HG02938 (cell line): ENCODE data around the gene HSPB2.

Source experiments
- ATAC-seq: cut with Tn5 transposase; IDR thresholded peaks from one replicate; pipeline ENCODE4 v1.9.1; 2021; ENCODE audit warnings: mild to moderate bottlenecking, moderate library complexity; ENCODE audit not compliant: unreplicated experiment

The HSPB2 gene

DNA sequence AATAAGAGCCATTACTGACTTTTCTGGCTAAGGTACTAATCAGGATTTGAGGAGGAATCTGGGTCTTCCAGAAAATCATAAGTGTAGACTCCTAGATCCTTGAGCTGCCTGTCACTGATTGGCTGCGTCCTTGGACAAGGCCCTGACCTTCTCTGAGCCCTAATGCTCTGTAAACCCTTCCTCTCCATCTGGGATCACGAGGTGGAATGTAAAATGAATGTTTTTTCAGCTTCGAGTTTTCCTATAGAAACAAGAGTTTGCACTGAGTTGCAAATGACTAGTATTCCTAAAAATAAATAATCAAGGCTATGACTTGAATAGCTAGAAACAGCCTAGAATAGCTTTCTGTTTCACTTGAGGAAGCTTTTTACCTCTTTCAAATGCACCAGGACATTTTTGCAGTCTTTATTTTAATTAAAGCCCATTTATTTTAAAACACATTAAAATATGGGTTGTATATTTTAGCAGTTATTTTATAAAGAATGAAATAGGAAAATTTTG lies 23.6 kb downstream of the HSPB2 start:
- no peak for ATAC-seq

DNA sequence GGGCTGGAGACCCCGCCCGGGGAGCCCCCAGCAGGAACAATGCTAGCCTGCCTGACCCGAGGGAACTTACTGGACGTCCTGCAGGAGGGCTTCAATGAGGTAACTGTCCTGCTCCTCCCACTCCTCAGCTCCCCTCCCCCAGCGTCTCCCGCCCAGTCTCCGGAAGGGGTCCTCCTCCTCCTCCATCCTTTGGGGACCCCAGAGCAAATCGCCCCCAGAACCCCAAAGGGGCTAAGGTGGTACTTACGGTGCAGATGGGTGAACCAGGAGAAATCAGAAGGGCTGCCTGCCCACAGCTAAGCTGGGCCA lies 24.9 kb downstream of the HSPB2 start:
- ATAC-seq: no peak

DNA sequence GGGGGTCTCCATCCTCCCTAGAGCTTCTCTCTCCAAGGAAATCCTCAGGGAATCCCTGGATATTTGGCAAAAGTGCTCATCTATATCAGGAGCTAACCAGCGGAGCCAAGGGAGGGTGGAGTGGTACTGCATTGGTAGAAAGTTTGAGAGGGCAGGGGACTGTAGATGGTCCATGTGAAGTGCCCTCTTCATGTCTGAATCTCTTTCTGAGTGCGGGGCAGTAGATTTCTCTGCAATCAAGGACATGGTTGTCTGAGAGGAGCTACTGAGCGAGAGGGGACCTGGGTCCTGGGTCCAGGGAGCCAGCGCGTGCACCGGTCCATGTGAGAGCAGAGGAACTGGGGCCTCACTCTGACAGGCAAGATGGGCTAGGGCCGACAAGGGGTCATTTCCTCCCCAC lies 25.3 kb downstream of the HSPB2 start:
- ATAC-seq: no peak

DNA sequence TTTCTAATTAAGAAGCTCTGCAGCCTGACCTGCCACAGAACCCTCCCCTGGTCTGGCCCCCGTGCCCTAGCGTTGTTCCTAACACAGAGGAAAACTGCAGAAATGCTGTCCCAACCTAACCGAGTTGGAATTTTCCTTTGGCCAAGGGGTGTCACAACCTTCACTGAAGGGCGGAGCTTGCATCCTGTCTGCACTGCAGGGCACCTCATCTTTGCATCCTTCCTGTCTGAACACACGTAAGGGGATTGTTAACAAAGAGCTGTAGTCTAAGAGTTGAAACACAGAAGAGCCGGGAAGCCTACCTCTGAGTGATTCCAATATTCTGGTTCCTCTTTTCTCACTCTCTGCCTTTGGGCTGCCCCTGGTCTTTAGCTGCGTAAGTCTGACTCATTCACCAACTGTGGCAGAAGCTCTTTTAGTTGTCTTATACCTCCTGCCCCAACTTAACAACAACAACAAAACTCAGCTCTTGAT lies 26.2 kb downstream of the HSPB2 start:
- ATAC-seq: peak; percentile 93

DNA sequence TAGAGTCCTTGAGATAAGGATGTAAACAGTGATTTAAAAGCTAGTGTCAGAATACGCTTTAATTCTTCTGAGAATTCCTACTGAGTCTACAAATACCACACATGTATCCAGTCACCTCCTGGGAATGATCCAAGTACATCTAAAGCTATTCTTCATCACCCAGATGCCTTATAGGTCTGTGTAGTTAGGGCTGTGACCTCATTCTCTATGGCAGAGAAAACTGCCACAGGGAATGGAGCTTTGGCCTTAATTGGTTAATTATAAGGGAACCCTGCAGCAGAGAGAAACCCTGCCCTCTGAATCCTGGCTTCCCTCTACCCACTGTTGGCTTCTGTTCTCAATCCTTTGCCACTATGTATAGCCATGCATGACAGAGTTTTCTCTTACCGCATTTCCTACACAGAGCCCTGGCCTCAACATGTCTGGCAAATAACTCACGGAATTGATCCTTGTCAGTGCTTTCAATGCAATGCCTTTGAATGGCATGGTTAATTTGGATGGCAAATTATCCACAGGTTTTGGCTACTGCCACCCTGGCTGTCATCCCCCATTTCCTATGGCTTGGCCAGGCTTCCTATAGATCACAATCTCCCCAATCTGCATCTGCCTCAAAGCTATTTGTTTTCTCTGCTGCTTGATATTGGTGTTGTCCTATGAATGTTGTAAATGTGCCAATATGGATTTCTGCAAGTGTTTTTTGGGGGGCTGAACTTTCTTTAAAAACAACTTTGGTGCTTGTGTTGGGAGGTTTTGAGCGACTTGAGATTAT lies 27.5 kb downstream of the HSPB2 start:
- ATAC-seq: no peak

DNA sequence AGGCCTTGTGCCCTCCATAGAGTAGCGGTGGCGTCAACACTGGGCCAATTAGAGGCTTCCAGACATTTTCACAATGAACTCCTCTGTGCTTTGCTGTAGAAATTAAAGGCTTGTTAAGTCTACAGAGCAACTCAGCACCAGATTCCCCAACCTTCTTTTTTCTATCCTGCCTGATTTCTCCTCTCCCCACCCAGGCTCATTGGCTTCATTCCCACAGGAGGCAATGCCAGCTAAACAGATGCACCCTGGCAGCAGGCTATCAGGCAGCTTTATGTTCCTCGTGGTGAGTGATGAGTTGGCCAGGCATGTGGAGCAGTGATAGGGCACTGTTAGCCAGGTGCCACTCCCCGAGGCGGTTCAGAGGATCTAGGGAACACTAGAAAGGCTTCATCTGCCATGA lies 29.4 kb downstream of the HSPB2 start:
- ATAC-seq: no peak

DNA sequence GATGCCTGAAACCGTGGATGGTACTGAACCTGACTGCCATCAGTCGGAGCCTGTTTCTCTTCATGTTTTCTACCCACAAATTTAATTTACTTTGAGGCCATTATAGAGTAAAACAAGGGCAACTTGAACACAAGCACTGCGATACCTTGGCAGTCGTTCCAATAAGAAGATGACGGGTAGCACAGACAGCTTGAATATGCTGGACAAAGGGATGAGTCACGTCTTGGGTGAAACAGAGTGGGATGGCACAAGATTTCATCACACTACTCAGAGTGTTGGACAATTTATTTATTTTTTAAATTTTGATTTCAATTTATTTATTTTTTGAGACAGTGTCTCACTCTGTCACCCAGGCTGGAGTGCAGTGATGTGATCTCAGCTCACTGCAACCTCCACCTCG lies 30.3 kb downstream of the HSPB2 start:
- no peak for ATAC-seq

DNA sequence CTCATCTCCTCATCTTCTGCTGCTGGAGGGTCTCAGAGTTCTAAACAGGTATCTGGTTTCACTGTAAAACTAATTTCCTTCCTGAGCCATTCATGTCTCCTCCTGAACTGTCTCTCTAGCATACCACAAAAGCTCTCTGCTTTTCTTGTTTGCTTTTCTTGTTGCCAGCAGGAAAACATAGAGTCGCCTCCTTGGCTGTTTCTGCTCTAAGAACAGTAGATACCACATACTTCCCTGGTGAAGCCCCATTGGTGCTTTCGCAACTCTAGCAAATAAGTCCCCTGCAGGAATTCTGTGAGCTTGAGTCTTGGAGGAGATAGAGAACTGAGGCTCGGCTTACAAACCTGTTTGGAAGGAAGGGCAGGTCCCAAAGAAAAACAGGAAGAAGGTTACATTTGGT lies 31.6 kb downstream of the HSPB2 start:
- ATAC-seq: no peak

DNA sequence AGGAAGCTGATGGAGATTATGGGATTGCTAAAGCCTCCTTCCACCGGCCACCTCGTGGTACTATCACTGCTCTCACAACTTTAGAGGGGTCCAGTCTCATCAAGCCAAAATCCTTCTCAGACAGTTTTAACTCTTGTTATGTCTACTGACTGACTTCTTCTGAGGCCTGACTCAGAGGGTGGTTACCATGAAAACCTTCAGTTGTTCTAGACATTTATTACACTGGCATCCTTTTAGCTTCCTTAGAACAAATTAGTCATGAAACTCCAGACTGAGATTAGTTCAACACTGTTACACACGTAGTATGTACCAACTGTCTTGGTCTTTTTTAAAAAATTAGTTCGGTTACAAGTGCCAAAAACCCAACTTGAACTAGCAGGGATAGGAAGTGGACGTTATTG lies 32.1 kb downstream of the HSPB2 start:
- ATAC-seq: no peak

DNA sequence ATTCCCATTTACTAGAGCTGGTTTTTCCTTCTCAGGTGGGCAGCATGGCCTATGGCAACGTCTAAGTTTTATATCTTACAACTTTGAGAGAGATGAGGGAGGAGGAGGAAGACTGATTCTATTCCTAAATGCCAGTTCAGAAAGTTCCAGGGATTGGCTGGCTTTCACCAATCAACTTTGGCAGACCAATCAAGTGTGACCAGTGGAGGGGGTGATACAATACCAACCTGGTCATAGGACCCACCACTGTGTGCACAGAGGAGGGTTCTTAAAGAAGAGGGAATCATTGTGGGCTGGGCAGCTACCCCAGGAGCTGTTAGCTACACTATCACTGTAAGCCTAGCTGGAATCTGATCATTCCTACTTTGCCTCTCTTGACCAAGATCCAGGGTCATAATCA lies 32.7 kb downstream of the HSPB2 start:
- ATAC-seq: no peak

DNA sequence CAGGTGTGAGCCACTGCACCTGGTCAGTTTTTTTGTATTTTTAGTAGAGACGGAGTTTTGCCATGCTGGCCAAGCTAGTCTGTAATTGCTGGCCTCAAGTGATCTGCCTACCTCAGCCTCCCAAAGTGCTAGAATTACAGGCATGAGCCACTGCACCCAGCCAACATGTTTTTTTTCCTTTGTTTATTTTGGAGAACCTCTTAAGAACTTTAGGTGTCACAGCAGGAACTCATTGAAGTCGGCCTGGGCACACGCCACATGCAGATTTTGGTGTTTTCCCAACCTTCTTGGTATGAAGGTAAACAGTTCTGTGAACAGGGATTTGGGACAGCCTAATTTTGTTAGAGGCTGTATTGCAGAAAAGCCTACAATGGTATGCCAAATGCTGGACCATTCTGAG lies 34.0 kb downstream of the HSPB2 start:
- ATAC-seq: no peak

DNA sequence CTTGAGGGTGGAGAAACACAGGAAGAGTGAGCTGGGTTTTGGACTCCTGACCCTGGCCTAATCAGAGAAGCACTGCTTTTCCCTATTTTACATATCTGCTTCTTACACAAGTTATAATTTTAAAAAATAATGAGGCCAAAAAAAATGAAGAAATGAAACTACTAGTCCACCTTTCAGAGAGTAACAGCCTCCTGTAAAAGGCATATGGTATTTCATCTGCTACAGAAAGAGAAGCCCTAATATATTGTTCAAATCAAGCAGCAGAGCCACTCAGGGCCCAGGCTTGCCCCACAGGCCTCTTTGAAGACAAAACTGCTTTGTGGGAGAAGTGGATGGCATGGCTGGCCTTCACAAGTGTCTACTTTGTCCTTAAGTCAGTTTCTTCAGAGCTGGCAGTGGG lies 34.6 kb downstream of the HSPB2 start:
- ATAC-seq: peak; percentile 49

DNA sequence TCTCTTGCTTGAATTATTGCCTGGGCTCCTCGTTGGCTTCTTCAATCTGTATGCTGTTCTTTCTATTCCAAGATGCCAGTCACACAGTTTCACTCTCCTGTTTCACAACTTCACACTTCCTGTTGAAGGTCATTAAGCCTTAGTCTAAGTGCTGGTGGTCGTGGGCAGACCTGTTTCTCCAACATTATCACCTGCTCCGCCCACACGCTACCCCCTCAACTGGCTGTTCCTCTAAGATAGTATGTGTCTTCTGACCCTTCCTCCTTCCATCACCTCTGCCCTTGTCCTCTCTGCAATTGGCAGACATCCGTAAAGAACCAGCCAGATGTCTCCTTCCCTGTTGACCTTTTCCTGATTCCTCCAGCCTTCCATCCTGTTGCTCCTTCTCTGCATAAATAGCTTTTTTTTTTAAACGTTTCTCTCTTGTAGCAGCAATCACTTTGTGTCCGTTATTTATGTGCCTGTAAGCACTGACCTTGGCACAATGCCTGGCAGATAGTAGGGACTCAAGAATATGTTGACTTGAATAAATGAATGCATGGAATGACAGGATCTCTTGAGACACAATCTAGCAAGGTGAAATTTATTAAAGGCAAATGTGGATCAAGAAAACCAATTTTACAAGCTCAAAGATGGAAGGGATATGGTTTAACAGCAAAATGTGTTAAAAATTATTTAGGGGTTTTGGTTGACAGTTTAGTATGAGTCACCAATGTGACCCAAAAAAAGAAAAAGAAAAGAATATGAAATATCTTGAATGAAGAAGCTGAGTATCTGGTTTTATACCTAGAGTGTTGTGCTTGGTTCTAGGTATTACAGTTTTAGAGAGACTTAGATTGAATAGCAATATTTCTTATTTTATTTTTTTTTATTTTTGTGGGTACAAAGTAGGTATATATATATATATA lies 37.2 kb downstream of the HSPB2 start:
- no peak for ATAC-seq

DNA sequence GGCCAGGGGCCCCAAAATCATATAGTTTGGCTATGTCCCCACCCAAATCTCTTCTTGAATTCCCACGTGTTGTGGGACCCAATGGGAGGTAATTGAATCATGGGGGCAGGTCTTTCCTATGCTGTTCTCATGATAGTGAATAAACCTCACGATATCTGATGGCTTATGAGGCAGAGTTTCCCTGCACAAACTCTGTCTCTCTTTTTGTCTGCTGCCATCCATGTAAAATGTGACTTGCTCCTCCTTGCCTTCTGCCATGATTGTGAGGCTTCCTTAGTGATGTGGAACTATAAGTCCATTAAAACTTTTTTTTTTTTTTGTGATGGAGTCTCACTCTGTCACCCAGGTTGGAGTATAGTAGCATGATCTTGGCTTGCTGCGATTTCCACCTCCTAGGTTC lies 39.0 kb downstream of the HSPB2 start:
- no peak for ATAC-seq

DNA sequence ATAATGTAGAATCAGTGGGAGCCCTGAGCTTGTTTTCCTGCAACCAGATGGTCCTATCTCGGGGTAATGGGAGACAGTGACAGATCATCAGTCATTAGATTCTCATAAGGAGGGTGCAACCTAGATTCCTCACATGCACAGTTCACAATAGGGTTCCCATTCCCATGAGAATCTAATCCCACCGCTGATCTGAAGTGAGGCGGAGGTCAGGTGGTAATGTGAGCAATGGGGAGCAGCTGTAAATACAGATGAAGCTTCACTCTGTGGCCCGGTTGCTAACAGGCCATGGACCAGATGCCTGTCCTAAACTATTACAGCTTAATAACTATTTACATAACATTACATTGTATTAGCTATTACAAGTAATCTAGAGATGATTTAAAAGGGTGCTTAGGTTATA lies 41.6 kb downstream of the HSPB2 start:
- ATAC-seq: no peak

DNA sequence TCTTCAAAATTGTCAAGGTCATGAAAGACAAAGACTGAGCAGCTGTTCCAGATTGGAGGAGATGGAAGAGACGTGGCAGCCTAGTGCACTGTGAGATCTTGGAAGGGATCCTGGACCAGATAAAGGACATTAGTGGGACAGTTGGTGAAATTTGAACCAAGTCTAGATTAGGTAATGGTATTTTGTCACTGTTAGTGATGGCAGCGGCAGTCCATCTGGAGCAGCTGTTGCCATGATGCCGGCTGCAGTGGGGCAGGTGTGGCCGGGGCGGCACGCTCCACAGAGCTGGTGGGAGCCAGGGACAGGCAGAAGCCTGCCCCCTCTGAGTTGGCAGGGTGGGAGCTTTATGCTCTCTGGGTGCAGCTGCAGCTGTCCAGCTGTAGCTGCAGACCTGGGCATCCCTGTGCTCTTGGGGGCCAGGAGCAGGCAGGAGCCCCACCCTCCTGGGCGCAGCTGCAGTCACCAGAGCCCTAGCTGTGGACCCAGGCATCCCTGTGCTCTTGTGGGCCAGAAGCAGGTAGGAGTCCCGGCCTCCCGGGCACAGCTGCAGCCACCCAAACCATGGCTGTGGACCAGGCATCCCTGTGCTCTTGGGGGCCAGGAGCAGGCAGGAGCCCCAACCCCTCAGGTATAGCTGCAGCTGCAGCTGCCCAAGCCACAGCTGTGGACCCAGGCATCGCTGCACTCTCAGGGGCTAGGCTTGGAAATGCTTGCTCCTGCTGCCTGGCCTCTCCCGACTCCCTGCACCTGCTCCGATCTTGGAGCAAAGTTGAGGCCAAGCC lies 45.3 kb downstream of the HSPB2 start:
- no peak for ATAC-seq

DNA sequence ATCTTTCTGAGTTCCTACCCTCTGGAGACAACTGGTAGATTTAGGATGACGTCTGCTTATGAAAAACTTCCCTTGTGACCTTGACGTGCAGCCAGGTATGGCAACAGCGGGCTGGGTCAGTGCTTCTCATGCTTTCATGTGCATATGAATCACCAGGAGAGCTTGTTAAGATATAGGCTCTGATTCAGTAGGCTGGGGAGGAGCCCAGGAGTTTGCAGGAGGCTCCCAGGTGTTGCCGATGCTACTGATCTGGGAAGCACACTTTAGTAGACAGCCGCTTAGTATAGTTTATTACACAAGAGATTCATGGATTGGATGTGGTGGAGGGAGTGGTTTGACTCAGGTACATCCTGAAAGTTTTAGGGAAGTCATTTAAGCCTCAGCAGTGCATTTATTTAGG lies 48.4 kb downstream of the HSPB2 start:
- ATAC-seq: no peak

DNA sequence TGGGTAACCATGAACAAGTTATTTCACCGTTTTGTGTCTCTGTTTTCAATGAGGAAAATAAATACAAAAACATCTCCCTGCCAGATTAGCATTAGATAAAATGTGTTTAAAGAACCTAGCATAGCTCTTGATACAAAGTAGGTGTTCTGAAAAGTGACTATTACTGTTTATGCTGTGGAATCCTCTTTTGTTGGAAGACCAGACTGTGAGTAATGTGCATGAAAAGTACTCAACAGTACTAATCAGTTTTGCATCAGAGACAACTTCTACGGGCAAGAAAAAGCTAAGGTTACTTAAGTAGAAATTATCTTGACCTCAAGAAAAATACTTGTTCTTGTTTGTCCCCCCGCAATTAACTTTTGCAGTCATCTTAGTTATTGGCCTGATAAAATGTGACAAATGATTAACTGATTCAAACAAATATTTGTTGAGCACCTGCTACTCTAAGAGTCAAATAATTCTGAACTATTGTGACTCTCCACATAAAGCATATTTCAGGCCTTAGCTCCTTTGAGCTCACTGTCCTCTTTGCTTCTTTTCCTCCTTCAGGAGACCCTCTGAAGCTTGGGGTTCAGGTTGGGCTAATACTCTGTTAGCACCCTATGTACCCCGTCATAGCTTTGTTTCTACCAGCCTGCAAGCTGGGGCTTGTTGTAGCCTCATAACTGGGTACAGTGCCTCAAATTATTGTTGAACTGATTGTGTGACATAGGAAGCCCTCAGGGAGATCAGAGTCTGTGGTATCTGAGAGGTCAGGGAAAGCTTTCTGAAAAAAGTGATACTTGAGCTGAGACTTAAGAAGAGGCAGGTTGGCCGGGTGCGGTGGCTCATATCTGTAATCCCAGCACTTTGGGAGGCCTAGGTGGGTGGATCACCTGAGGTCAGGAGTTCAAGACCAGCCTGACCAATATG lies 49.1 kb downstream of the HSPB2 start:
- no peak for ATAC-seq
